Measurements from ENCODE around the gene DPCD. TPM values are rescaled to one million over a fixed set of nuclear protein-coding genes. Genes with fewer than 3 reads are reported as not detected.

DPCD gene
- total RNA-seq, 1 experiment from 2014 or later, result 17.8 TPM

Small RNA genes lying within 50 kb of the gene (small RNA-seq; reads per million reads assigned to genes)
- gene MIR3158-1 (0 reads per million in 2 experiments), gene RNU6-1165P (0 reads per million in 2 experiments)

Other genes with a start within 250 kb of the DPCD start
- gene BTRC, start 234.2 kb upstream of the DPCD start, total RNA-seq (2014; rRNA removed; shearing (Covaris generic)), result 6.3 TPM in 2 replicates
- gene POLL, start 64 bp upstream of the DPCD start, total RNA-seq (2014; rRNA removed; shearing (Covaris generic)), result 8.3 and 8.7 TPM in 2 replicates
- gene FBXW4, start 106.8 kb downstream of the DPCD start, total RNA-seq (2014; rRNA removed; shearing (Covaris generic)), result 6.8 and 10.7 TPM in 2 replicates
- 0.69 TPM in 1 of 2 replicates, not detected in the other for gene FGF8, start 187.8 kb downstream of the DPCD start, total RNA-seq (2014; rRNA removed; shearing (Covaris generic))
- 61.5 and 78.6 TPM in 2 replicates for gene NPM3, start 195.1 kb downstream of the DPCD start, total RNA-seq (2014; rRNA removed; shearing (Covaris generic))
- gene OGA, start 230.1 kb downstream of the DPCD start, total RNA-seq (2014; rRNA removed; shearing (Covaris generic)), result 46.4 and 57.8 TPM in 2 replicates

Data from SK-MEL-5 (cell line).